MM.1S (cell line): Measurements from ENCODE around the gene SOX13.

Experiments
- EZH2 ChIP-seq: fragments of 300-600 bp; sonication (generic); optimal IDR thresholded peaks from 2 replicates; pipeline ENCODE3; 2017; ENCODE audit warnings: low read depth, mild to moderate bottlenecking, antibody characterized with exemption, low read length, mixed read lengths
- TF ChIP-seq, protein P1 (sequence below): fragments of 300-600 bp; sonication (generic); IDR thresholded peaks from 2 replicates; pipeline ENCODE4 v1.5.1; 2016; ENCODE audit warnings: antibody characterized with exemption, low read length, mixed read lengths

DNA sequence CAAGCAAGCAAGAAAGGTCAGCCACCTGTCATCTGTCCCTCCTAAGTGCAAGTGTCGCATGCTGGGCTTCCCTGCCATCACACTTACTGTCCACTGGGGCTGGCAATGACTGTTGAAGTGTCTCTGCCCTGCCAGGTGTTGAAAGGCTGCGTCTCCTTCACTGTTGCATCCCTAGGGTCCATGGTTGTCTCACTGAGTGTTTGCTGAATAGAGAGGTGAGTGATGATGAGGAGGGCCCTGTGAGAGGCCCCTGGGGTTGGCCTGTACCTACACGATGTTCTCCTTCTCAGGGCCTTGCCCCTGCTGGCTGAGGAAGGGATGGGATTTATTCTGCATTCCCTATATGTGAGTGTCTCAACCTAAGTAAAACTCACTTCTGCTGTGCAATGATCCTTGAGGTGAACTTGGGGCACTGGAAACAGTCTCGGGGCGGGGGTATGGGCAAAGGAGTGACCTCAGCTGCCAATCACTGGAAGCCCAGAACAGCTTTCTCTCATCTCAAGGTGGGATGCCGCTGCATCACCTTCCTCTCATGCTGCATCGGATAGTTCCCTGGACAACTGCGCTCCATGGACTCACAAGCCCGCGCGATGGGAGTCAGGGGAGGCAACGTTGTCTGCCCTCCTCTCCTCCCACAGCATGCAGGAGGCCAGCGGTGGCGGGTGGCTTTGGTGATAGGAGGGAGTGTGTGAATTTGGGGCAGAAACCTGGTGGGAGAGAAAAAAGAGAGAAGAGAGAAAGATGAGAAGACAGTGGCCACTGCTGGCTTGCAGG lies 35.8 kb upstream of the SOX13 start:
- TF ChIP-seq, protein P1, sequence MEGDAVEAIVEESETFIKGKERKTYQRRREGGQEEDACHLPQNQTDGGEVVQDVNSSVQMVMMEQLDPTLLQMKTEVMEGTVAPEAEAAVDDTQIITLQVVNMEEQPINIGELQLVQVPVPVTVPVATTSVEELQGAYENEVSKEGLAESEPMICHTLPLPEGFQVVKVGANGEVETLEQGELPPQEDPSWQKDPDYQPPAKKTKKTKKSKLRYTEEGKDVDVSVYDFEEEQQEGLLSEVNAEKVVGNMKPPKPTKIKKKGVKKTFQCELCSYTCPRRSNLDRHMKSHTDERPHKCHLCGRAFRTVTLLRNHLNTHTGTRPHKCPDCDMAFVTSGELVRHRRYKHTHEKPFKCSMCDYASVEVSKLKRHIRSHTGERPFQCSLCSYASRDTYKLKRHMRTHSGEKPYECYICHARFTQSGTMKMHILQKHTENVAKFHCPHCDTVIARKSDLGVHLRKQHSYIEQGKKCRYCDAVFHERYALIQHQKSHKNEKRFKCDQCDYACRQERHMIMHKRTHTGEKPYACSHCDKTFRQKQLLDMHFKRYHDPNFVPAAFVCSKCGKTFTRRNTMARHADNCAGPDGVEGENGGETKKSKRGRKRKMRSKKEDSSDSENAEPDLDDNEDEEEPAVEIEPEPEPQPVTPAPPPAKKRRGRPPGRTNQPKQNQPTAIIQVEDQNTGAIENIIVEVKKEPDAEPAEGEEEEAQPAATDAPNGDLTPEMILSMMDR: 0 out of 2 replicates have a peak, but pooled peaks have one; percentile 3
- no peak for TF ChIP-seq EZH2
